Lung (tissue), 12 donors: Measurements from ENCODE around the gene PDC. TPM values are rescaled to one million over a fixed set of nuclear protein-coding genes. Genes with fewer than 3 reads are reported as not detected.

Source experiments
- ATAC-seq: fragments of 200-7000 bp; cut with Tn5 transposase; one replicate; pipeline ENCODE4 v1.9.1; 2020; ENCODE audit warnings: moderate number of reproducible peaks; ENCODE audit not compliant: insufficient read depth, low FRiP score
- DNase-seq, 3 donors: peaks; one replicate each; pipeline ENCODE4 v3.0.0-alpha.2; 2013 to 2017
- H3K27ac ChIP-seq, 2 donors: one replicate each; pipeline ENCODE4 v1.5.1; 2013; ENCODE audit warnings: mild to moderate bottlenecking in 2 of 2, moderate library complexity in 2 of 2, control low read depth in 1 of 2, inconsistent platforms in 1 of 2, low read depth in 1 of 2, low read length in 1 of 2
- H3K27me3 ChIP-seq, 3 donors: one replicate each; pipeline ENCODE4 v1.5.1; 2013; ENCODE audit warnings: low read length in 2 of 3; ENCODE audit not compliant: control insufficient read depth in 3 of 3, insufficient read depth in 3 of 3
- H3K36me3 ChIP-seq, 4 donors: one replicate each; pipeline ENCODE4 v1.5.1; 2013; ENCODE audit warnings: low read length in 4 of 4, mild to moderate bottlenecking in 1 of 4, moderate library complexity in 1 of 4; ENCODE audit not compliant: control insufficient read depth in 4 of 4, insufficient read depth in 4 of 4
- H3K4me1 ChIP-seq, 5 donors: one replicate each; pipeline ENCODE4 v1.5.1; 2013; ENCODE audit warnings: low read length in 5 of 5, mild to moderate bottlenecking in 2 of 5, moderate library complexity in 1 of 5; ENCODE audit not compliant: control insufficient read depth in 5 of 5, insufficient read depth in 5 of 5
- H3K4me3 ChIP-seq: one replicate; pipeline ENCODE4 v1.5.1; 2013; ENCODE audit warnings: mild to moderate bottlenecking, control low read depth, moderate library complexity
- H3K9ac ChIP-seq, 2 donors: one replicate each; pipeline ENCODE4 v1.5.1; 2013; ENCODE audit warnings: low read length in 2 of 2, control low read depth in 1 of 2; ENCODE audit not compliant: insufficient read depth in 1 of 2
- H3K9me3 ChIP-seq, 4 donors: one replicate each; pipeline ENCODE4 v1.5.1; 2013; ENCODE audit warnings: low read length in 3 of 4, mild to moderate bottlenecking in 1 of 4, moderate library complexity in 1 of 4; ENCODE audit not compliant: control insufficient read depth in 4 of 4, insufficient read depth in 3 of 4
- CTCF ChIP-seq: IDR thresholded peaks from 2 replicates; pipeline ENCODE4 v1.5.1; 2012; ENCODE audit warnings: mild to moderate bottlenecking; ENCODE audit errors: control extremely low read depth, extremely low read depth
- WGBS, 2 donors: extraction: QIAGEN DNeasy Blood & Tissue Kit; methylation state at CpG; one replicate each; pipeline ENCODE4 v1.1.7; 2013; 5-methylcytosine and 5-hydroxymethylcytosine counted together
- polyA plus RNA-seq, 2 donors: library from polyadenylated mRNA; stranded (reverse); fragments of 200-250 nt; gene quantifications; one replicate each; pipeline ENCODE4 v1.2.1, GENCODE V29; 2013
- total RNA-seq, 2 donors: library from RNA; depleted of rRNA in 1 of 2; stranded (reverse); fragments of >200 nt in 1 of 2; gene quantifications; one replicate each; pipeline ENCODE4 v1.2.1, GENCODE V29; 2014 to 2021
- donor health status: control.
- donor health status: control.
- donor health status: Bipolar disorder and iron deficiency.
- donor health status: healthy.
- donor health status: DM: yes; HTN: yes; CAD: no.

PDC gene
- total and polyA plus RNA-seq, 4 donors = not detected

GRCh38 chr1:186440584-186440983 is 20.3 kb downstream of the PDC start:
- Histone ChIP-seq H3K36me3 (peaks cover 0 to 6% (median 0%) of the 10 kb centered on the region in 4 donors), H3K9ac (no peak overlapping the region), H3K4me3 (no peak overlapping the region), H3K4me1 (no peaks in the 10 kb centered on the region), H3K27ac (no peak overlapping the region), H3K9me3 (no peaks in the 10 kb centered on the region), H3K27me3 (no peaks in the 10 kb centered on the region)
- no peak for ATAC-seq
- TF ChIP-seq CTCF = no peak
- DNase-seq = no peak
- WGBS, 2 donors = 44 to 66% methylated on average over 3 of the region's 3 CpGs

DNA sequence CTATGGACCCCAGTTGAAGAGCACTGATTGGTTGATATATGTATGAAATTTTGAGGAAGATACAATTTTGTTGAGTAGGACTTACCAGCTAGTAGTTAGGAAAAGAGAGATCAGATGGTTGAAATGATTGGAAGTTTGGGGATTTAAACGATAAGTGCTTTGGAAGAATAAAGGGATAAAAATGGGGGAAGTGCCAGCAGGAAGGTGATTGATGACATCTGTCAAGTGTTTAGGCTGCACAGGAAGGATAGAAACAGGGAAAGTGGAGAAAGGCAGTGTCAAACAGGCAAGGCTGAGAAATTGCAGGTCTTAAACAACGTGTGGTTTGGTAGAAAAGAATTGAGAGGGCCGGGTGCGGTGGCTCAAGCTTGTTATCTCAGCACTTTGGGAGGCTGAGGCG is 22.3 kb downstream of the PDC start:
- Histone ChIP-seq H3K36me3 (peaks cover 0 to 6% (median 0%) of the 10 kb centered on the region in 4 donors), H3K27me3 (no peaks in the 10 kb centered on the region), H3K4me1 (no peaks in the 10 kb centered on the region), H3K9me3 (no peaks in the 10 kb centered on the region), H3K27ac (no peak overlapping the region), H3K4me3 (no peak overlapping the region), H3K9ac (no peak overlapping the region)
- ATAC-seq = no peak
- 73 to 83% methylated on average over 5 of the region's 5 CpGs for WGBS, 2 donors
- TF ChIP-seq CTCF = no peak
- DNase-seq = no peak

- Histone ChIP-seq H3K9ac (no peak overlapping the region), H3K4me1 (no peaks in the 10 kb centered on the region), H3K36me3 (peaks cover 0 to 6% (median 0%) of the 10 kb centered on the region in 4 donors), H3K9me3 (no peaks in the 10 kb centered on the region), H3K4me3 (no peak overlapping the region), H3K27me3 (no peaks in the 10 kb centered on the region), H3K27ac (no peak overlapping the region)
- WGBS, 2 donors = 45 to 62% methylated on average over 1 of the region's 1 CpG
- no peak for ATAC-seq
- no peak for DNase-seq
- no peak for TF ChIP-seq CTCF
Observed at GRCh38 chr1:186435336-186435735, 25.6 kb downstream of the PDC start.

DNA sequence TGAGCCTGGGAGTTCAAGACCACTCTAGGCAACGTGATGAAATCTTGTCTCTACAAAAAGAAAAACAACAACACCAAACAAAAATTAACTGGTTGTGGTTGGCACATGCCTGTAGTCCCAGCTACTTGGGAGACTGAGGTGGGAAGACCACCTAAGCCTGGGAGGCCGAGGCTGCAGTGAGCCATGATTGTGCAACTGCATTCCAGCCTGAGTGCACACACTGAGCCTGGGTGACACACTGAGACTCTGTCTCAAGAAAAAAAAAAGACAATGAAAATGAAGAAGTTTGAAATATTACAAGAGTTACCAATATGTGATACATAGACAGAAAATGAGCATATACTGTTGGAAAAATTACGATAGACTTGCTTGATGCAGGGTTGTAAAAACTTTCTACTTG is 31.9 kb downstream of the PDC start:
- Histone ChIP-seq H3K27me3 (no peaks in the 10 kb centered on the region), H3K4me1 (peaks cover 0 to 9% (median 0%) of the 10 kb centered on the region in 5 donors), H3K27ac (no peak overlapping the region), H3K4me3 (no peak overlapping the region), H3K9ac (no peak overlapping the region), H3K36me3 (peaks cover 0 to 2% (median 0%) of the 10 kb centered on the region in 4 donors), H3K9me3 (no peaks in the 10 kb centered on the region)
- WGBS, 2 donors = 73 to 77% methylated on average over 3 of the region's 3 CpGs
- TF ChIP-seq CTCF = no peak
- ATAC-seq (no peak), DNase-seq (no peak)
